HUES64 (cell line): Measurements from ENCODE around the gene CFAP92.

Source experiments
- H3K27ac ChIP-seq: 2 replicates; pipeline ENCODE4 v1.7.0; 2013; ENCODE audit warnings: low read depth, low read length, inconsistent platforms
- H3K27me3 ChIP-seq: 2 replicates; pipeline ENCODE4 v1.6.1; 2013; ENCODE audit warnings: mild to moderate bottlenecking, low read length; ENCODE audit not compliant: insufficient read depth
- H3K36me3 ChIP-seq: 2 replicates; pipeline ENCODE4 v1.6.1; 2013; ENCODE audit warnings: mild to moderate bottlenecking, low read length; ENCODE audit not compliant: insufficient read depth
- H3K4me1 ChIP-seq: 2 replicates; pipeline ENCODE4 v1.6.1; 2013; ENCODE audit warnings: mild to moderate bottlenecking, low read length, moderate library complexity; ENCODE audit not compliant: insufficient read depth
- H3K4me3 ChIP-seq: 2 replicates; pipeline ENCODE4 v1.5.1; 2013; ENCODE audit warnings: mild to moderate bottlenecking, low read length, moderate library complexity
- H3K9ac ChIP-seq: 2 replicates; pipeline ENCODE4 v1.6.1; 2013; ENCODE audit warnings: mild to moderate bottlenecking, low read depth, low read length
- H3K9me3 ChIP-seq: 2 replicates; pipeline ENCODE4 v1.6.1; 2013; ENCODE audit warnings: low read depth, low read length; ENCODE audit not compliant: insufficient read depth
- WGBS: fragments of 150-250, 120-280 bp; methylation state at CpG from one replicate; pipeline ENCODE4 v1.1.7; 2013; ENCODE audit warnings: missing lambda C conversion rate; 5-methylcytosine and 5-hydroxymethylcytosine counted together

The CFAP92 gene

DNA sequence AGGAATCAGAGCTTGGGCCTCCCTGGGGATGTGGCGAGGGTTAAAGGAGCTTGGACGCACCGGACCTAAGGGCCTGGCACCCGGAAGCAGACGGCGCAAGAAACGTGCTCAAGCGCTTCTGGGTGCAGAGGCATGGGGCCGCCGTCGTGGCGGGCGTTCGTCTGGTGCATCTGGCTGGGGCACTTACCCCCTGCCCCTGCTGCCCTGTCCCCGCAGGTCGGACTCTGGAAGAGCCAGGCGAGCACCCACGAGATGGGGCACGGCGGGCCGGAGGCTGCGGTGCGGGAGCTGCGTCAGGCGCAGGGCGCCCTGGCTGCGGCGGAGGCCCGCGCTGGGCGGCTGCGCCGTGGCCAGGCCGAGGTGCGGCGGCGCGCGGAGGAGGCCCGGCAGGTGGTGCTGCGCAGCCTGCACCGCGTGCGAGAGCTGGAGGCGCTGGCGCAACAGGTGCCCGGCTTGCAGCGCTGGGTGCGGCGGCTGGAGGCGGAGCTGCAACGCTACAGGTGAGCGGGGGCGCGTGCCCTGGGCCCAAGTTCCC is 9.8 kb upstream of the CFAP92 start:
- Histone ChIP-seq H3K27me3 (peaks cover 88% of the 10 kb centered on the region), H3K9me3 (no peaks in the 10 kb centered on the region), H3K4me3 (peak overlapping the region; percentile 45), H3K9ac (no peak overlapping the region), H3K36me3 (no peaks in the 10 kb centered on the region), H3K4me1 (peaks cover 16% of the 10 kb centered on the region; the same call in 1 of the 2 replicates), H3K27ac (no peak overlapping the region)
- WGBS, result 6% methylated on average over 55 of the region's 55 CpGs

DNA sequence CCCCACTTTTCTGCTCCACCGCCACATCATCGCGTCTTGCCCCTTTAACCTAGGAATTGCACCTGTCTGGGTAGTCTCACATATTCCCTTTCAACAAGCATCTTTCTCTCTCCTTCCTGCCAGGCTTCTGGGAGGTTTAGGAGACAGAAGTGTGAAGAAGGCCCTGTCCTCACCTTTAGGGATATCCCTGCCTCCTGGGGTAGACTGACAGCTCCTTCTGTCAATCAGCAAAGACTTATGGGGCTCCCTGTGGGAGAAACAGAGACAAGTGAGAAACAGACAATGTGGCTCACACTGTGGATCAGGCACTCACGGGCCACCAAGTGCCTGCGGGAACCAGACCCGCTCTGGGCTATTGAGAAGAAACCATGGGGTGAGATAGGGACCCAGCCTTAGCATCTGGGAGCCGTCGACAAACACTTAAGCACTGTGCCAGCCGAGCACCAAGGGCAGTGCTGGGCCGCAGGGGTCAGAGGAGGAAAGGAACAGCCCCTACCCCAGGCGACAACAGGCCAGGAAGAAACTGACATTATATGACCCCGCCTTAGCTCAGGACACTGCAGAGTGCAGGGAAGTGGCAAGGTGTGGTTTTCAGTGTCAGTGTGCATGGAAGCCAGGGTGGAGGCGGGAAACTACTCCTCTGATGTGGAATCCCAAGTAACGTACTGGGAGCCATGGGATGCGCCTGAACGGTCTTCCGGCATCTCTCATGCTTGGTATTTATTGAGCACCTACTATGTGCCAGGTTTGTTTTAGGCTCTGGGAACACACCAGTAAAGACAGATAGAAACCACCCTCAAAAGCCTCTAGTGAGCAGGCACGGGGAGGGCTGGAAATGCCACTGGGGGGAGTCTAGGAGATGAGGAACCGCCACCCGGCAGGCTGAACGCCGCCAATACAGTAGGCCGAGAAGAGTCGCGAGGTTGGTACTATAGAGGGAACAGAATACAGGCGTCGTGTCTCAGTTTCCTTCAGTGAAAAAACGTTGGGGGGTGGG is 9.0 kb upstream of the CFAP92 start:
- H3K9ac ChIP-seq, result no peak overlapping the region
- peak overlapping the region; percentile 64 for H3K4me3 ChIP-seq

GRCh38 chr3:129001806-129002572 is 8.1 kb upstream of the CFAP92 start:
- Histone ChIP-seq H3K9me3 (no peaks in the 10 kb centered on the region), H3K36me3 (no peaks in the 10 kb centered on the region), H3K27ac (no peak overlapping the region), H3K9ac (no peak overlapping the region), H3K4me1 (peaks cover 21% of the 10 kb centered on the region; the same call in 1 of the 2 replicates), H3K27me3 (peaks cover 77% of the 10 kb centered on the region), H3K4me3 (peak overlapping the region; percentile 64)
- 2% methylated on average over 81 of the region's 81 CpGs for WGBS

More for the DNA sequence above, 9.0 kb upstream of the CFAP92 start:
- Histone ChIP-seq H3K27ac (no peak overlapping the region), H3K9me3 (no peaks in the 10 kb centered on the region), H3K4me1 (peaks cover 24% of the 10 kb centered on the region; the same call in 1 of the 2 replicates), H3K36me3 (no peaks in the 10 kb centered on the region), H3K27me3 (peaks cover 85% of the 10 kb centered on the region)
- WGBS, result 39% methylated on average over 28 of the region's 28 CpGs

- Histone ChIP-seq H3K27ac (no peak within 1 kb of the TSS), H3K4me3 (peak within 1 kb of the TSS; percentile 64), H3K36me3 (no peaks in the 10 kb centered on the region), H3K9ac (no peak within 1 kb of the TSS; the same call in 1 of the 2 replicates), H3K27me3 (peaks cover 75% of the 10 kb centered on the region), H3K9me3 (no peaks in the 10 kb centered on the region), H3K4me1 (peaks cover 21% of the 10 kb centered on the region; the same call in 1 of the 2 replicates)
- 1% methylated on average over 74 of the region's 74 CpGs for WGBS
These were observed 7.4 kb upstream of the CFAP92 start, which contains the start of gene EFCC1 for GRCh38 chr3:129001101-129001805. TSS of gene EFCC1 (plus strand) at chr3:129001304. CDS start at chr3:129001629, 325 bp downstream.

DNA sequence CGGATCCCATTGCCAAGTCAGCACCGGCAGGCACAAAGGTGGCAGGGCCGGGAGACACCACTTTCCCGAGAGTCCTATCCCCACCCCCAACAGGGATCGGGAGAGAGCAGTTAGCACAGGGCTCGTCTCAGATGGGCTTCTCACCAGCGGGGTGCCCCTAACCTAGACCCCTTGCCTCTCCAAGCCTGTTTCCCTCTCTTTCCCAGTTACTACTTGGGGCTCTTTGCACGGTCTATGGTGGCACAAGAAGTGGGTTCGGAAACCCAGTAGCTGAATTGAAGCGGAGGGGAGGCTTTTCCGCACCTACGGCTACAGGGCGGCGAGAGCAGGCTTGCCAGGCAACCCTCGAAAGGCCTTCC is 6.8 kb upstream of the CFAP92 start:
- Histone ChIP-seq H3K36me3 (no peaks in the 10 kb centered on the region), H3K27ac (no peak overlapping the region), H3K4me3 (peak overlapping the region; percentile 64), H3K4me1 (peaks cover 21% of the 10 kb centered on the region; the same call in 1 of the 2 replicates), H3K9ac (no peak overlapping the region; the same call in 1 of the 2 replicates), H3K27me3 (peaks cover 73% of the 10 kb centered on the region), H3K9me3 (no peaks in the 10 kb centered on the region)
- WGBS, result 4% methylated on average over 15 of the region's 15 CpGs

- Histone ChIP-seq H3K36me3 (no peaks in the 10 kb centered on the region), H3K27ac (peak overlapping the region; percentile 46; the same call in 1 of the 2 replicates), H3K27me3 (peaks cover 69% of the 10 kb centered on the region), H3K9me3 (no peaks in the 10 kb centered on the region), H3K4me3 (no peak overlapping the region; the same call in 1 of the 2 replicates), H3K9ac (peak overlapping the region; percentile 21; the same call in 1 of the 2 replicates), H3K4me1 (peaks cover 25% of the 10 kb centered on the region; the same call in 1 of the 2 replicates)
- 28% methylated on average over 3 of the region's 5 CpGs for WGBS
These were observed 5.2 kb upstream of the CFAP92 start for GRCh38 chr3:128999102-128999501.

- H3K9ac ChIP-seq, result peak overlapping the region; percentile 21; the same call in 1 of the 2 replicates
- H3K9me3 ChIP-seq, result no peaks in the 10 kb centered on the region
- peak overlapping the region; percentile 46 for H3K27ac ChIP-seq
- H3K4me3 ChIP-seq, result no peak overlapping the region; the same call in 1 of the 2 replicates
- WGBS, result 56% methylated on average over 3 of the region's 3 CpGs
- H3K27me3 ChIP-seq, result peaks cover 68% of the 10 kb centered on the region
- no peaks in the 10 kb centered on the region for H3K36me3 ChIP-seq
- H3K4me1 ChIP-seq, result peaks cover 25% of the 10 kb centered on the region; the same call in 1 of the 2 replicates
These were observed 4.7 kb upstream of the CFAP92 start for GRCh38 chr3:128998561-128998960.

- no peak overlapping the region for H3K27ac ChIP-seq
- H3K4me3 ChIP-seq, result no peak overlapping the region
- no peaks in the 10 kb centered on the region for H3K9me3 ChIP-seq
- H3K36me3 ChIP-seq, result no peaks in the 10 kb centered on the region
- 95% methylated on average over 3 of the region's 4 CpGs for WGBS
- H3K9ac ChIP-seq, result no peak overlapping the region
- peaks cover 68% of the 10 kb centered on the region for H3K27me3 ChIP-seq
- peaks cover 28% of the 10 kb centered on the region; the same call in 1 of the 2 replicates for H3K4me1 ChIP-seq
These were observed 3.7 kb upstream of the CFAP92 start for GRCh38 chr3:128997486-128998133.

DNA sequence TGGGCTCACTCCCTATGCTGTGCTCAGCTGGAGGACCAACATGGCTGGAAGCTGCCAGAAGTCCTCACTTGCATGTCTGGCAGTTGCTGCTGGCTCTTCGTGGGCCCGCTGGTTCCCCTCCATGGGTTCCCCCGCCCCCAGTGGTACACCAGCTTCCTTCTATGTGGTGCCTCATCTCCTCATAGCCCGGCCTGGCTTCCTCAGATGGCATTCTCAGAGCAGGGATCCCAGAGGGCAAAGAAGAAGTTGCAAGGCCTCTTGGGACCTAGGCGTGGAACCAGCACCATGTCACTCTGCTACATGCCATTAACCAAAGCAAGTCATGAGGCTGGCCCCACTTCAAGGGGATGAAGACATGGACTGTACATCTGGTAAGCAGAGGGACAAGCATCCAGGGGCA is 2.9 kb upstream of the CFAP92 start:
- no peak overlapping the region for H3K27ac ChIP-seq
- no peak overlapping the region for H3K9ac ChIP-seq
- H3K36me3 ChIP-seq, result no peaks in the 10 kb centered on the region
- 86% methylated on average over 5 of the region's 5 CpGs for WGBS
- peaks cover 62% of the 10 kb centered on the region for H3K27me3 ChIP-seq
- H3K4me1 ChIP-seq, result peaks cover 28% of the 10 kb centered on the region; the same call in 1 of the 2 replicates
- H3K9me3 ChIP-seq, result no peaks in the 10 kb centered on the region
- H3K4me3 ChIP-seq, result no peak overlapping the region

DNA sequence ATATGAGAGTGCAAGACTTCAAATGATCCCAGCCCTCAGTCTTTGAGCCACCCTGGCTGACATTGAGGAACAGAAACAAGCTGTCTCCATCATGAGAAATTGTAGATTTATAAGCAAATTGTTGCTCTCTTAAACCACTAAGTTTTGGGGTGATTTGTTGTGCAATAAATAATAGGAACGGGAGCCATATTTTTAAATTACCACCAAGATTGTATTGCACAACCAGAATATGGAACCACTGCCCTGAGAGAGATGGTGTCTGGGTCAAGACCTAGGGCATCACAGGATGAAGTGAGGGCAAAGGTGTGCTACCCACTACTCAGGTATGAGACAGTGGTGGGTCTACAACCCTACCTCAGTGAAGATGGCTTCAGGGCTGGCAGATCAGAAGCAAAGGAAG is 2.3 kb upstream of the CFAP92 start:
- no peak overlapping the region for H3K27ac ChIP-seq
- no peak overlapping the region for H3K4me3 ChIP-seq
- no peak overlapping the region for H3K9ac ChIP-seq
- H3K4me1 ChIP-seq, result peaks cover 28% of the 10 kb centered on the region; the same call in 1 of the 2 replicates
- H3K36me3 ChIP-seq, result no peaks in the 10 kb centered on the region
- WGBS, result no CpG with 5 or more reads among the region's 1 CpG
- no peaks in the 10 kb centered on the region for H3K9me3 ChIP-seq
- H3K27me3 ChIP-seq, result peaks cover 56% of the 10 kb centered on the region
